Neural progenitor cell (in vitro differentiated cells): ENCODE measurements around the gene TLK2.

Experiments used
- EZH2phosphoT487 ChIP-seq: fragments of 200-600 bp; sonication (generic); IDR thresholded peaks from 2 replicates; pipeline ENCODE4 v1.6.1; 2017; ENCODE audit warnings: antibody characterized with exemption
- TF ChIP-seq, protein P1 (sequence below): fragments of 200-600 bp; sonication (generic); IDR thresholded peaks from 2 replicates; pipeline ENCODE4 v1.5.1; 2017; ENCODE audit warnings: antibody characterized with exemption, mild to moderate bottlenecking

DNA sequence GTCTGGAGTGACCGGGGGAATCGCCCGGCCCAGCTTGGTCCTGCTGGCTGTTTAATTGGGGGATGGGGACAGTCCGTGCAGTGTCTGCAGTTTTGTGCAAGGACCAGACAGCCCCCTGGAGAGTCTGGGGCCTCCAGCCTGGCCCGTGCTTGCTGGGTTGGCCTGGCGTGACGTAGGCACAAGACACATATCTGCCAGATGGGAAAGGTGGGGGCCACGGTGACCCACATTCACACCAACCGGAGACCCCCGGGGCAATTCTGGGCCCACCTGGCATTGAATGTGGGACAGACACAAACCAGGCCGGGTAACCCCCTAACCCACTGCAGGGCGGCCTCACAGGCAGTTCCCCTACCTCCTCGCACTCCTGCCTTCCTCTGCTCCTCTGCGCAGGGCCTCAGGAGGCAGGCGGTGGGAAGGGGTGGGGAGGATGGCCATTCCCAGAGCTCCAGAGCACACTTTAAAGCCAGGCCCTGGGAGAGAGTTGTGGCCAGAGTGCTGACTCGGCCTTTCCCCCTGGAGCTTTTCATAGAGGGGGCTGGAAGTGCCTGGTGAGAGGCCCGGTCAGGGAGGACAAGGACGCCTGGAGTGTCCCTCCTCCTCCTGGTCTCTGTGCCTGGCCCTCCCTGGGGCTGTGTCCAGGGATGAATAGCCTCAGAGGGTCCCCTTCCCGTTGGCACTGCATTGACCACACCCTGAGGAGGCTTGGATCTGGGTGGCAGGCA lies 150.4 kb downstream of the TLK2 start:
- TF ChIP-seq, protein P1, sequence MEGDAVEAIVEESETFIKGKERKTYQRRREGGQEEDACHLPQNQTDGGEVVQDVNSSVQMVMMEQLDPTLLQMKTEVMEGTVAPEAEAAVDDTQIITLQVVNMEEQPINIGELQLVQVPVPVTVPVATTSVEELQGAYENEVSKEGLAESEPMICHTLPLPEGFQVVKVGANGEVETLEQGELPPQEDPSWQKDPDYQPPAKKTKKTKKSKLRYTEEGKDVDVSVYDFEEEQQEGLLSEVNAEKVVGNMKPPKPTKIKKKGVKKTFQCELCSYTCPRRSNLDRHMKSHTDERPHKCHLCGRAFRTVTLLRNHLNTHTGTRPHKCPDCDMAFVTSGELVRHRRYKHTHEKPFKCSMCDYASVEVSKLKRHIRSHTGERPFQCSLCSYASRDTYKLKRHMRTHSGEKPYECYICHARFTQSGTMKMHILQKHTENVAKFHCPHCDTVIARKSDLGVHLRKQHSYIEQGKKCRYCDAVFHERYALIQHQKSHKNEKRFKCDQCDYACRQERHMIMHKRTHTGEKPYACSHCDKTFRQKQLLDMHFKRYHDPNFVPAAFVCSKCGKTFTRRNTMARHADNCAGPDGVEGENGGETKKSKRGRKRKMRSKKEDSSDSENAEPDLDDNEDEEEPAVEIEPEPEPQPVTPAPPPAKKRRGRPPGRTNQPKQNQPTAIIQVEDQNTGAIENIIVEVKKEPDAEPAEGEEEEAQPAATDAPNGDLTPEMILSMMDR, result no peak
- no peak for TF ChIP-seq EZH2phosphoT487
